SIG-M5 (cell line): ENCODE measurements around the gene C11orf98.
"Not testable (repeated sequence)": the region's sequence is repeated elsewhere in the genome, so short reads cannot be mapped to it uniquely, and the experiment has no call there.

Experiments
- DNase-seq: peaks from one replicate; lab custom pipeline; 2025; lab: John Stamatoyannopoulos, UW

The C11orf98 gene

GRCh38 chr11:62650283-62650682, 14.7 kb downstream of the C11orf98 start:
- DNase-seq = not testable (repeated sequence)

- DNase-seq = no peak
Measured at GRCh38 chr11:62649486-62649885, 15.5 kb downstream of the C11orf98 start.

DNA sequence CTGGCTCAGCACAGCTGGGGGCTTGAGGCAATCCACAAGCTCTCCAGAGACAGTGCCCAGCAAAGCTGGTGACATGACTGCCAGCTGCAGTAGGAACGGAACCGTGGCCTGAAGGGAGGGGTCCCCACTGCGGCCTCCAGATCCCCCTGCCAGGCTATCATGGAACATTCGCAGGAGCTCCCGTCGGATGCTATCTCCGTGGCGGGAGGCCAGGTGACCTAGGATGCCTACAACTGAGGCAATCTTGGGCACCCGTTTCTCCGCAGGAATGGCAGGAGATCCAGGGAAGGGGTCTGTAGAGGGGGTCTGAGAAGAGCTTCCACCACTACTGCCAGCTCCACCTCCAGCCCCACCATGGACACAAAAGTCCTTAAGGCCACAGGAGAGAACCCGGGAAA, 16.0 kb downstream of the C11orf98 start:
- DNase-seq = no peak

DNA sequence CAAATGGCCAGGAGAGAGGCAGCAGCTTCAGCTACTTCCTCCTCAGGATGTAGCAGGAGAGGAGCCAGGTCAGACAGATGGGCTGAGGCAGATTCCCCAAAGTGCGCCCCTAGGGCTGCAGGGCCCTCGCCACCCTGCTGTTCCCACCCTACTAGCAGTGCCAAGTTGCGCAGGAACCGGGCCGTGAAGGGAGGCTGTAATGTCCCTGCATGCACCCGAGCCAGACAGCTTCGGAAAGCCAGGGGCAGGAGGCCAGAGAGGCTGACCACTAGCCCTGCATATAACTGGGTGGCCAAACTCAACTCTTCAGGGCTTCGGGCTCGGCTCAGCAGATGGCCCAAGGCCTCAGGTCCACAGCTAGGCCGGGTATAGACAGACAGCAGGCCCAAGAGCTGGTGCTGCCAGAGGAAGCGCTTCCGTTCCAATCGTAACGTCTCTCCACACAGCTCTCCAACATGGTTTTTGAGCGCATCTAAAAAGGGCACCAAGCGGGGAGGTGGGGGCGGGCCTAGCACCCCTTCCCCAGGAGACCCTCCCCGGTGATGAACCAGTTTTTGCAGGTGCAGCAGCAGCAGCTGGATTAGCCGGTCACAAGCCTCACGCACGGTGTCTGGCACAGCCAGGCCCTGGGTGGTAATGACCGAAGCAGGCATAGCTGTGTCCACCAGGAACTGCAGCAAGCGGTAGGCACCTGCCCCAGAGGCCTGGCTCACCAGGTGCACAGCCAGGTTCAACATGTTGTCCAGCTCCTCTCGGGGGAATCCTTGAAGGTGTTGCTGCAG, 16.6 kb downstream of the C11orf98 start:
- DNase-seq = no peak

DNA sequence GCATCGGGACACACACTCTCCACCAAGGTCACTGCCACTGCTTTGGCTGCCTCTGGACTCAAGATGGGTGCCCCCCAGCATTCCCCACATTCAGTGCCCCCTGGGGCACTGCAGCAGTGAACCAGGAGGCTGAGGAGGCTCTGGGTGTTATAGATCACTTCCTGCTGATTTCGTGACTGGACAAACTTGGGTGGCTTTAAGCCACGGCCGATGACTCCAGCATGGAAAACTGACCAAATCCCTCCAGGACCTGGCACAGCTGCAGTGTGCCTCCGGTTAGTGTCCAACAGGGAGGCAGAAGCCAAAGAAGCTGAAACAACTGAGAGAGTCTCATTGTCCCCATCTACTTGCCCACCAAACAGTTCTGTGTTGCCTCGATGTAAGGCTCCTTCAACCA, 17.4 kb downstream of the C11orf98 start:
- DNase-seq = no peak

GRCh38 chr11:62646825-62647608, 18.0 kb downstream of the C11orf98 start:
- DNase-seq = no peak

DNA sequence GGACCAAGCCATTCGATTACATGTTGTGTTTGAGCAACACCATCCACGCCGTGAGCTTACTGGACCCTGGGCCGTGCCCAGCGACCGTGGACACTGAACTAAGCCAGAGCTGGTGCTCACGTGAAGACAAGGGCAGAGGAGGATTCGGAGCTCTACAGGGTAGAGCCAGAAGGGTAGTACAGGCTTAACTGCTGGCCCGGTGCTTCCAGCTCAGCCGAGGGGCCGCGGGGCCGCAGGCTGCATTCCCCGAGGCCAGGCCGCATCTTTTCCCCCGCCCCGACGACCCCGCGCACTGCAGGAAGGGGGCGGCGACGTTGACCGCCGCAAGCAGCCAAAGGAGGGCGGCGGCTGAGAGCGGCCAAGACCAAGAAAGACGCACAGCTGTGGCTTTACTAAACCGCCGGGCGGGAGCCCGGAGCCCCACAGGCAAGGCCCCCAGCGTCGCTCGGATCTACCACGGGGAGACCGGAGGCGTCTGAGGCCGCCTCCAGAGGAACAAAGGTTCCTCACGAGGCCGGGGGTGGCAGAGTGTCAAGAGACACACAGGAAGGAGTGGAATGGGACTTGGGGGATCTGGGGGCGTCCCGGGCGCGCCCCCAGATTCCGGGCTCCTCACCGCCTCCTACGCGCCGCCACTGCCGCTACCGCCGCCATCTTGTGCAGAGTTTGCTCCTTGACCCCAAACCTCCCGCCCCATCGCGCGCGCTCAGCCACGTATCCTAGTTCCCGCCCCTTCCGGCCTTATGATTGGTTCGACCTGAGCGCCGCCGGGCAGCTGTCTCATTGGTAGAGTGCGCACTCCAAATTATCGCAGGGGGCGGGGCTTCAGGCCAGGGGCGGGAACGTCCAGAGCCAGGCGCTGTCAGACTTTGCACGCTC, 18.8 kb downstream of the C11orf98 start, which contains the start of gene GANAB:
TSS of gene GANAB (minus strand) at position 668 of the 879 bp plus-strand sequence. CDS start at position 654, 14 bp downstream.
- peak; percentile 84 for DNase-seq

DNA sequence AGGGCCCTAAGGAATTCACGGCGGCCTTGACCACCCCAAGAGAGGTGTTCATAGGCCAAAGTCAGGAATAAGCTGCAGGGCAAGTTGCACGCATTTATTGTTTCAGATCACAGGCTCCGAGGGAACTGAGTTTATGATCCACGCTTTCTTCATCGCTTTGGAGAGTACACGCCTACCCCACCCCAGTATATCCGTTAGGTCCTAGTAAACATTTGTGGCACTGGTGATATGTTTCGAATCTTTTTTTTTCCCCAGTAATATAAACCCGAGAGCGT, 19.4 kb downstream of the C11orf98 start:
- DNase-seq = no peak

DNA sequence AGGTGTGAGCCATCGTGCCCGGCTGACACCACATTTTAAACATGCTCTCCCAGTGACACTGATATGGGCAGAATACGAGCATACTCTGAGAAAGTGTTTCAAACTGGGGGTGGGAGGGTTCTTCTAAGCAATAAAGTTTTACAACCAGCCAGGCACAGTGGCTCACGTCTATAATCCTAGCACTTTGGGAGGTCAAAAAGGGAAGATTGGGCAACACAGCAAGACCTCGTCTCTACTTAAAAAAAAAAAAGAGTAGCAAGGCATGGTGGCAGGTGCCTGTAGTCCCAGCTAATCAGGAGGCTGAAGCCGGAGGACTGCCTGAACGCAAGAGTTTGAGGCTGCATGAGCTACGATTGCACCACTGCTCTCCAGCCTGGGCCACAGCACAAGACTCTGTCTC, 20.8 kb downstream of the C11orf98 start:
- DNase-seq = no peak

GRCh38 chr11:62632492-62632891, 32.5 kb downstream of the C11orf98 start:
- DNase-seq = no peak

DNA sequence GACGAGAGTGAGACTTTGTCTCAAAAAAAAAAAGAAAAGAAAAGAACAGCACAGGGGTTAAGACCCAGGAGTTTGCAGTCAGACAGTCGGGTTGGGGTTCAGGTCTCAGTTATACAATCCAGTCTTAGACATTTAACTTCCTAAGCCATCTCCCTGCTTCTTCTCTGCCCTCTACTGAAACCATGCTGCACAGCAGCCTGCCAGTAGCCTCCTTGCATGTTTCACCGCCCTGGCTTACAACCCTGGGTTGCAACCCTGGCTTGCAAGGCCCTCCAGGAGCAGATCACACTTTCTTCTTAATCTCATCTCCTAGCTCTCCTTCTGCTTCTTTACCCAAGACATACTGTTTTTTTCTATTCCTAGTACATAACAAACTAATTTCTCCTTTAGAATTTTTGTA, 37.3 kb downstream of the C11orf98 start:
- no peak for DNase-seq

- DNase-seq = no peak
Measured at GRCh38 chr11:62622476-62623089, 42.4 kb downstream of the C11orf98 start.

DNA sequence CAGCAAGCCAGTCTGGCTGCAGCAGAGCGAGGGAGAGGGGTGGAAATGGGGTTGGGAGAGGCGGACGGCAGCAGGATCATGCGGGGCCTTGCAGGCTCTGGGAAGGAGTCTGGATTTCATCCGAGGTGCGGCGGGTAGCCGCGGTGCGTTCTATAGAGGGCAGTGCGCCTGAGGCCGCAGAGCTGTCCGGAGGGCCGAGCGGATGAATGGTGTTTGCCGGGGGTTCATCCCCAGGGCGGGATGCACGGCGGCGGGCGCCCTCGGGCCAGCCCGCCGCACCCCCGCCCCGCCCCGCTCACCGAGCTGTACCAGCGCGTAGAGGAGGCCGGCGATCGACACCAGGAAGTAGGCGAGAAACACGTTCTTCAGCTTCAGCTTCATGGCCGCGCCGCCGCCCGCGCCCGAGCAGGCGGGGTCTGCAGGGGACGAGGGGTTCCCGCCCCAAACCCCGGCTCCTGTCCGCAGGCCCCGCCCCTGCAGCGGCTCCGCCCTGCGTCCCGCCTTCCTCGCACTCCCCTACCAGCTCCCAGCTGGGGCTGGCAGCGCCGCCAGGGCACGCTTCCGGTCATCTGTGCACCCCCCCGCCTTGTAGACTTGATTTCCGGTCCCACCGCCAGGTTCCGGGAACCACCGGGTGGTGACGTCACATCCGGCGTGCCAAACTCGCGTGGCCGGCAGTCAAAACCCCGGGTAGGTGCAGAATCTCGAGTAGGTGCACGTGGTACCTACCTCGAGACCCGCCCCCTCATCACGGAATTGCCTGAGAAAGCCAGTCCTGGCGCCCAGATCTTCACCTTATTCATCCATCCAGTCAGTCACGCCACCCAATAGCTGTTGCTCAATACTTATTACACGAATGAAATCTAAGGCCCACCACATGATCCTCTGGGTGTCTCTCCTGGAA, 43.2 kb downstream of the C11orf98 start, which contains the start of gene B3GAT3:
TSS of gene B3GAT3 (minus strand) at position 420 of the 904 bp plus-strand sequence. CDS start at position 381, 39 bp downstream.
- peak; percentile 46 for DNase-seq

- DNase-seq = no peak
Measured at GRCh38 chr11:62621027-62621566, 43.9 kb downstream of the C11orf98 start.

- not testable (repeated sequence) for DNase-seq
Measured at GRCh38 chr11:62616957-62617356, 48.1 kb downstream of the C11orf98 start.

DNA sequence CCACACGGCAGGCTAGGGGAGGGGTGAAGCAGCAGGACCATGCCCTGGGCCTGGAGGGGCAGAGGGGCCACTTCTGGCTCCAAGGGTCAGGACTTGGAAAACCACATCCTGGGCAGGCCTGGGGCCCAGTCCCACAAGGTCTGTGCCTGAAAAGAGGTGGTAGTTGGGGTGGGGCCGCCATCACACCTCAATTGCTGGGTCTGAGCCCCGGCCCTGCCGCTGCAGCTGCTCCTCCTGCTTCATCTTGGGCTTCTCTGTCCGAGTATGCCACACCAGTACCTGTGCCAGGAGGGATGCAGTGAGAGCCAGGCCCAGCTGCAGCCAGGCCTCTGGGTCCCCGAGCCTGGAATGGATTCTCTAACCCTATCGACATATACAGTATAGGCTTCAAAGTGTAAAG, 49.5 kb downstream of the C11orf98 start:
- DNase-seq = no peak

DNA sequence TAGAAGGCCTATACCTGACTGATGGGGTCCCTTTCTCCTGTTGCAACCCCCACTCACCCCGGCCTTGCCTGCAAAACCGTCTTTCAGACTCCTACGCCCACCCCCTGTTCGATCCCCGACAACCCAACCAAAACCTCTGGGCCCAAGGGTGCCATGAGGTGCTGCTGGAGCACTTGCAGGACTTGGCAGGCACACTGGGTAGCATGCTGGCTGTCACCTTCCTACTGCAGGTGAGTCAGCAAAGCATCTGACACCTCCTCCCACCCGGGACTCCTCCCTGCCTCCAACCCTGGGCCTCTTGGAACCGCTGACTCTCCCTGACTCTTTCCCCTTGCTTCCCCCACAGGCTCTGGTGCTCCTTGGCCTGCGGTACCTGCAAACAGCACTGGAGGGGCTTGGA, 50.7 kb downstream of the C11orf98 start:
- no peak for DNase-seq

- DNase-seq = no peak
Measured at GRCh38 chr11:62613291-62613778, 51.7 kb downstream of the C11orf98 start.
